ENCODE results near the gene RBMS3. TPM values are rescaled to one million over a fixed set of nuclear protein-coding genes. Genes with fewer than 3 reads are reported as not detected.
"Not testable (repeated sequence)": the region's sequence is repeated elsewhere in the genome, so short reads cannot be mapped to it uniquely, and the experiment has no call there.

Gene RBMS3
- total RNA-seq, 2 donors from 2014 or later, result 40.7 to 53.2 TPM

DNA sequence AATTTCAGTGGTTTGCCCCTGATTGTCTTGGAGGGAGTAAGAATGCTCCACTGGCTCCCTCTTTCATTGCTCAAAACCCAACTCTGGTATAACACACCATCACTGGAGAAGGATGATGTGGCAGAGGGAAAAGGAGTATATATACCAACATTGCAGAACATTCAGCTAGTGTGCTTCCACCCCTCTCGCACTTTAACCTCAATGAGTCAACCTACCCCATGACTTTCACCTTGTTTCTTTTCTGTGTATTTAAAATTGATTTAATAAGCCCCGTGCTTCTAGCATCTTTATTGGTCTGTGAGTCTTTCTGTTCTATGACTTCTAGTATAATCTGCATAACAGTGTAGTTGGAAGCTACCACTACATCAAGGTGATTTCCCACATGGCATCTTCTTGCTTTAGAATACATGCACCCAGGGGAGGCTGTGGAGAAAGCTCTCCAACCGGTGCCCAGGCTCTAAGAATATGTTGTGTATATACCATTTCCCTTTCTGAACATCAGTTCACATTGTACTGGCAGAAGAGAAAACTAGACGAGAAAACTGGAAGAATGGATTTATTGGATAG lies 730.4 kb downstream of the RBMS3 start:
- DNase-seq (no peak), ATAC-seq (no peak)
- intact Hi-C loops (cut with DNase I), result no loop called here

DNA sequence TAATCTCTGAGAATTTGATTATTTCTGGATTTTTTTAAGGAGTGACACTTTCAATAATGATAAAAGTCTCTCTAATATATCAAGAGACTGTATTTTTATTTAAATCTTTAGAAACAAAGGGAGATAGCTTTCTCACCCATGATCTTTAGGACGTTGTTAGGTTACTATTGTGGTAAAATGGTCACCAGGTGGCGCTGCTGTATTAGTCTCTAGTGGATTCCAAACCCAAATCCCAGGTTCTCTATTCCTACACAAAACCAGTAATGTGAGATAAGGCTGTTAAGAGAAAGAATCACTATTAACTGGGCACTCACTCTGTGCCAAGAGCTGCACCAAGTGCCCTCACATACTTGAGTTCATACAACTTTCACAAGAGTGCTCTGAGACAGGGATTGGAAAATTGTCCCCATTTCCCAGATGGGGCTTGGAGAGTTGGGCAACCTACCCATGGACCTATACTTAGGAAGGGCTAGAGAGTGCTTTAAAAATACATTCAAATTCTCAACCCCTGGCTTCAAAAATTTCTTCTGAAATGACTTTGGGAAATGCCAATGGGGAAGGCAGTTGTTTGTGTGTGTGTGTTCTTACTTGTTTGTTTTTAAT lies 732.2 kb downstream of the RBMS3 start:
- DNase-seq (peak; percentile 80), ATAC-seq (peak in 1 of 2 donors; percentile 72)
- intact Hi-C loops (cut with DNase I), result no loop called here

DNA sequence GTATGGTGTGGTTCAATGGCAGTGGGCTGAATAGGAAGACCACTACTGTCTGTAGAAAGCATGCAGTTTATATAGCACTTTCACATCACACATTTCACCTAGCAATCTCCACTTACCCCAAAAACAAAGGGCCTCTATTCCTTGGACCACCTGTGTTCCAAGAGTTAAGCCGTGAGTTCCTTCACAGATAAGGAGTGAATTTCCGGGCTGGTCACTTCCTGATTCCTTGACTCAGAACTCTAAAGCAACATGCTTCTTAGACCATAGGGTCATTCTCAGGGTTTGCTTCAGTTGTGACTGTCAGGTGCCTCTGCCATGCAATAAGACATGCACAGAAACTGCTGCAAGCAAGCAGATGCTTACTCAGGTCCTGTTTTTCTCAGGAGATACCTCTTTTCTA lies 737.0 kb downstream of the RBMS3 start:
- DNase-seq (no peak), ATAC-seq (no peak)
- intact Hi-C loops (cut with DNase I), result no loop called here

DNA sequence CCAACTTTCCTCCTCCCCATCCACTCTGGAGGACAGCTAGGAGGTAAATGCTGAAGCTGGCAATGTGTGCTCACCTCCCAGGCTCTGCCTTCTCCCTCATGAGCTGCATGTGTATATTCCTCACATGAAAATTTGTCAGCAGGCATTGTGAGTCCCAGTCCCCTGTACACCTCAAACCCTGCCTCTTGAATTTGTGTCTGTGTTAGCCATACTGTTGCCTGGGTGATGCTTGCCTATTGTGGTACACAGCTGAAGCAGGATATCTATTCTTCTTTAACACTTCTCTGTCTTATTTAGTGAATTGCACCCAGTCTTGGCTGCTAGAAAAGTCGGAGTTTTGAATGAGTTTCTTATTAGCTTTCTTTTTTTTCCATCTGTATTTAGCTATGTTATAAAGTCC lies 739.5 kb downstream of the RBMS3 start:
- intact Hi-C loops (cut with DNase I), result no loop called here
- DNase-seq, result no peak
- no peak for ATAC-seq

DNA sequence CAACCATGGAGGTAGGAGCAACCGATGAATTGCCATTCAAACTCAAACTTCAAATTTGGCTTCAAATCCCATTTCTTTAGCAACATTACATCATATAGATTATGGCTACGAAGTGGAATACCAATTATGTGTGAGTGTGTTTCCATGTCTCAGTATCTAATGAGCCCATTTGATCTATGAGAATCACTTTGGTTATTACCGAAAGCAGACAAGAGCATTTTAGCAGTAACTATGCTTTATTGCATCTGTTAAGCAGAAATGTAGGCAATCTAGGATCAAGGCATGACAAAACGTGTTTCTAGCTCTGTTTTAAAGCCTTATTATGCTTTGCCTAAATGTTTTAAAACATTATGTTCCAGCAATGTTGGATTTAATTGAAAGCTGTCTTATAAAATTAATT lies 743.6 kb downstream of the RBMS3 start:
- intact Hi-C loops (cut with DNase I), result no loop called here
- ATAC-seq (no peak), DNase-seq (no peak)

DNA sequence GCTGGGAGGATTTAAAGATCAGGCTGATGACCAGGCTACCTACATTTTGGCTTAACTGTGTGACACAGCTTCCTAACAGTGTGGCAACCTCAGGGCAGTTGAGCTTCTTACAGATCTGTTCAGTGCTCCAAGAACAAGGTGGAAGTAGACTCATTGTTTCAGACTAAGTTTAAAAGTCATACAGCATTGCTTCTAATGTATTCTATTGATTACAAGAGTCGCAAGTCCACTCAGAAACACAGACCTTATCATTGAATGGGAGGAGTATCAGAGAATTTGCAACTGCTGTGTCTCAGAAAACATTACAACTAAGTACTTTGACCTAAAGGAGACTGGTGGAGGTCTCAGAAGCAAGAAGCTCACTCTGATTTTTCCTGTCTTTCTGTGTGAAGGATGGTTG lies 746.0 kb downstream of the RBMS3 start:
- ATAC-seq (no peak), DNase-seq (no peak)
- intact Hi-C loops (cut with DNase I), result no loop called here

DNA sequence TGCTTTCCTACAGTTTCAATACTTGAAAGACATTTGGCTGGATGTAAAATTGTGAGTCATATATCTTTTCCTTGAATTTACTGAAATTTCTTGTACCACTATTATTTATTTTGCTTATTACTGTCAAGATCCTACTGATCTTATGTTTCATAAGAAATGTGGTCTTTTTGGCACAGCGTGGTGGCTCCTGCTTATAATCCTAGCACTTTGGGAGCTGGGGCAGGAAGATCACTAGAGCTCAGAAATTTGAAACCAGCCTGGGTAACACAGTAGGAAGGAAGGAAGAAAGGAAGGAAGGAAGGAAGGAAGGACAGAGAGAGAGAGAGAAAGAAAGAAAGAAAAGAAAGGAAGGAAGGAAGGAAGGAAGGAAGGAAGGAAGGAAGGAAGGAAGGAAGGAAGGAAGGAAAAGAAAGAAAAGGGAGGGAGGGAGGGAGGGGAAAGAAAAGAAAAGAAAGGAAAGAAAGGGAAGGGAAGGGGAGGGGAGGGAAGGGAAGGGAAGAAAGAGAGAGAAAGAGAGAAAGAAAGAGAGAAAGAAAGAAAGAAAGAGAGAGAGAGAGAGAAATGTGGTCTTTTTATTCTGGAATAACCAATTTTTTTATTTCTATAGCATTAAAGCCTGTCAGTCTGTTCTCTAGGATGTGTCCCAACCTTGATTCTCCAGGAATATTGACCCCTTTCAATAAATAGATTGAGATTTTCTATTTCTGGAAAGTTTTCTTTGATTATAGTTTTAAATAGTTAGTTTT lies 753.5 kb downstream of the RBMS3 start:
- intact Hi-C loops (cut with DNase I), result no loop called here
- ATAC-seq (no peak), DNase-seq (no peak)

DNA sequence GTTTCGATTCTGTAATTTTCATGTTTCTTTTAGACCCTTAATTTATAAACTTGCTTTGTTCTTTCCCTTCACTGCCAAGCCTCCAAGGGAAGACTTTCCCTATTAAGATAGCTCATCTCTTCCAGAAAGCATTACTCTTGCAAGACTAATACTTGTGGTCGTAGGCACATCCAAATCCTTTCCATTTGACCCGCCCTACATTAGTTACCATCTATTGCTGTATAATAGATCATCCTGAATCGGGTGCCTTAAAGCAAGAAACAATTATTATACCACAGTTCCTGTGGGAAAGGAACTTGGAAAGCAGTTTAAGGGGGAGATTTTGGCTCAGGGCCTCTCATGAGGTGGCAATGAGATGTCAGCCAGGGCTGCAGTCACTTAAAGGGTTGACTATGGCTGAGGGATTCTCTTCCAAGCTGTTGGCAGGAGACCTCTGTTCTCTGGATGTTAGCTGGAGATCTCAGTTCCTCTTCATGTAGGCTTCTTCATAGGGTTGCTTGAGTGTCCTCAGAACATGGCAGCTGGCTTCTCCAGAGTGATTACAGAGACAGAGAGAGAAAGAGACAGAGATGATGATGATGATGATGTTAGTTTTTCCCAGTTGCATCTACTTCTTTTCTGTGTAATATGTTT lies 755.2 kb downstream of the RBMS3 start:
- ATAC-seq (no peak), DNase-seq (no peak)
- intact Hi-C loops (cut with DNase I), result no loop called here

DNA sequence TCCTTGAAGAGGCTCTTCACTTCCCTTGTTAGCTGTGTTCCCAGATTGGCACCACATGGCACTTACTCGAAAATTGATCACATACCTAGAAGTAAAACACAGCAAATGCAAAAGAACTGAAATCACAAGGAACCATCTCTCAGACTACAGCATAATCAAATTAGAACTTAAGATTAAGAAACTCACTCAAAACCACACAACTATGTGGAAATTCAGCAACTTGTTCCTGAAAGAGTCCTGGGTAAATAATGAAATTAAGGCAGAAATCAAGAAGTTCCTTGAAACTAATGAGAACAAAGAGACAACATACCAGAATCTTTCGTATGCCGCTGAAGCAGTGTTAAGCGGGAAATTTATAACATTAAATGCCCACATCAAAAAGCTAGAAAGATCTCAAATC lies 759.3 kb downstream of the RBMS3 start:
- intact Hi-C loops (cut with DNase I), result loop anchor here in 1 of 2 donors (5.0 kb wide), 2 partner anchors 652 to 712 kb away; no protein-coding TSS in a partner anchor

DNA sequence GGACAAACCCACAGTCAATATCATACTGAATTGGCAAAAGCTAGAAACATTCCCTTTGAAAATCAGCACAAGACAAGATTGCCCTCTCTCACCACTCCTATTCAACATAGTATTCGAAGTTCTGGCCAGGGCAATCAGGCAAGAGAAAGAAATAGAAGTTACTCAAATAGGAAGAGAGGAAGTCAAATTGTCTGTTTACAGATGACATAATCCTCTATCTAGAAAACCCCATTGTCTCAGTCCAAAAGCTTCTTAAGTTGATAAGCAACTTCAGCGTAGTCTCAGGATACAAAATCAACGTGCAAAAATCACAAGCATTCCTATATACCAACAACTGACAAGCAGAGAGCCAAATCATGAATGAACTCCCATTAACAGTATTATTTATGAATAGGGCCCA lies 760.6 kb downstream of the RBMS3 start:
- intact Hi-C loops (cut with DNase I), result loop anchor here in 1 of 2 donors (5.0 kb wide), 2 partner anchors 651 to 711 kb away; no protein-coding TSS in a partner anchor

More for the DNA sequence above, 759.3 kb downstream of the RBMS3 start:
- DNase-seq (no peak), ATAC-seq (no peak)

DNA sequence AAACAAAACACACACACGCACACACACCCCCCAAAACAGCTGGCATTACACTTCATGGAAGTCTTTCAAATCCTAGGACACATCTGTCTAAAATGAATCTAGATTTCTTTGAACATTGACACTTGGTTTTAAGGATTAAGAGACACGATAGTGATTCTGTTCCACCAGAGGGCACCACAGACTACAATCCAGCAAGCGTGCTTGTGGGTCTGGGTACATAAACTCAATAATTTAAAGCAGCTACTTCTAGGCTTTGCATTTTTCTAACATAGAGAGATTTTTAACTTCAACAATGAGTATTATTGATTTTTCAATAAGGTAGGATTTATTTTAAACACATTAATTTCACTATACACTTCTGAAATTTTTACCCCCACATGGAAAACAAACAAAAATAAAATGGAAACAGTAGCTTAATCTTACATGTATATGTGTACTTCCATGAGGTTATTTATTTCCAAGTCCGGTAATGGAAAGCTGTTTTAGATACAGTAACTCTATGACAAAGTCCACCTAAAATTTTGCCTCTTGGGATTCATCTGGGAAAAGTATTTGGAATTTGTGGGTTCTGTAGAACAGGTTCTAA lies 761.5 kb downstream of the RBMS3 start:
- intact Hi-C loops (cut with DNase I), result loop anchor here in 1 of 2 donors (1.0 to 5.0 kb wide), 3 partner anchors 157 to 710 kb away; no protein-coding TSS in a partner anchor
- ATAC-seq, result peak; percentile 70 to 75
- DNase-seq, result peak; percentile 63

More for the DNA sequence above, 760.6 kb downstream of the RBMS3 start:
- not testable (repeated sequence) for DNase-seq, ATAC-seq

DNA sequence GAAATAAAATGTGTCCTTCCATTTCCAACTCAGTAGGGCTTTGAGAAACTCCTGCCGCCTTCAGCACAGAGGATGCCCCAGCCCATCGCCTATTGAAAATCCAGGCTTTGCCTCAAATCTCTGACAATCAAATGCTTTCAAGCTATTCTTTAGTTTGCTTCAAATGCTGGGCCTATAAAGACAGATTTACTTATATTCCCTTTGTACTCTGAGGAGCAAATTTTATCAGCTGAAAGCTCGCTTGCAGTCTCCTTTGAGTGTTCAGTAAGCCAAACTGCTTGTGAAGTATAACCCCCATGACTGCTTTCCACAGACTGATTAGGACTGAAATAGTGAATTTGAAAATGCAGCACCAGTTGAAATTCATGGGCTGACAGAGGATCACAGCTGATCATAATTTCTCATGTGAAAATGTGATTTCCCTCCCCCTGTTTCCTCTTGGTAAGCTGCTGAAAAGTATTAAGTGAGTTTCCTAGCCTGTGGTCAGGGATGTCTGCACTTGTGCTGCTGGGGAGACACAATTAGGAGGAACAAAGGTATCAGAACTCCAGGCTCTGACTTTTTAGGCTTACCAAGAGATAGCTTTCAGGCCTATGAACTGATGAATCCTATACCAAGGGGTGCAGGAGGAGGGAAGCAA lies 762.2 kb downstream of the RBMS3 start:
- DNase-seq (no peak), ATAC-seq (no peak)
- intact Hi-C loops (cut with DNase I), result loop anchor here in 1 of 2 donors (1.0 to 5.0 kb wide), 3 partner anchors 156 to 709 kb away; no protein-coding TSS in a partner anchor

DNA sequence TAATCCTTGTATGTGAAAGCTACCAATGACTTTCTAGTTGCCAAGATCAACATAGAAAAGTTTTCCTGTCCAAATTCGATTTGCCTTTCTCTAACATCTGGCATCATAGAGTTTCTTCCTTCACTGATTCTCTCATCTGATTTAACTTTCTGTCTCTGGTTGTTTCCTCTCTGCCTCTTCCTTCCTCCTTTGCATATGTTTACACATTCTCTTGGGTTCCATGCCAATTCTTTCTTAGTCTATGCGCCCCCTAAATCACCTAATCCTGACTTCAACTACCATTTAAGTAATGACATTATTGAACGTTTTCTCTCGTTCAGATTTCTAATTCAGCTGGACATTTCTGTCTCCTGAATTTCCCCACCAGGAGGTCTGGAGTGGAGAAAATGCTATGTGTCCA lies 763.6 kb downstream of the RBMS3 start:
- intact Hi-C loops (cut with DNase I), result loop anchor here in 1 of 2 donors (5.0 kb wide), 2 partner anchors 648 to 708 kb away; no protein-coding TSS in a partner anchor
- DNase-seq (no peak), ATAC-seq (no peak)

DNA sequence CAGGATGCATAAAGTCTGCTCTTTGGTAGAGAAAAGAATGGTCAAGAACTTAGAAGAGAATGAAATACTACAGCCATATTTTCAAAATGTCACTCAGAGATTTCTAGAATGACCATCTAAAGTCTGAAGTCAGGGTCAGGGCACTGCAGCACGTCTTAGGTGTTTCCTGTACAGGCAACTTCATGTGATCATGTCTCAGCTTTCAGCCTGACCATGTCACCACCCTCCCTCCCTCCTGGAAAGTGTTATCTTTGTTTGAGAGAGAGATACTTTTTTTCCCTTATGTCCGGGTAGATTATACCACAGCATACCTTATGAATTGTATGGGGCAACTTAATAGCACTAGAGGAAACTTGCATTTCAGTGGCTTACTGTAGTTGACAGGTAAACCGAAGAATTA lies 767.6 kb downstream of the RBMS3 start:
- intact Hi-C loops (cut with DNase I), result no loop called here

DNA sequence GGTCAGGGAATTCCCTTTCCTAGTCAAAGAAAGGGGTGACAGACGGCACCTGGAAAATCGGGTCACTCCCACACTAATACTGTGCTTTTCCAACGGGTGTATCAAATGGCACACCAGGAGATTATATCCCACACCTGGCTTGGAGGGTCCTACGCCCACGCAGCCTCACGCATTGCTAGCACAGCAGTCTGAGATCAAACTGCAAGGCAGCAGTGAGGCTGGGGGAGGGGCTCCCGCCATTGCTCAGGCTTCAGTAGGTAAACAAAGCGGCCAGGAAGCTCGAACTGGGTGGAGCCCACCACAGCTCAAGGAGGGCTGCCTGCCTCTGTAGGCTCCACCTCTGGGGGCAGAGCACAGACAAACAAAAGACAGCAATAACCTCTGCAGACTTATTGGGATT lies 769.2 kb downstream of the RBMS3 start:
- DNase-seq; ATAC-seq; intact Hi-C loops (cut with DNase I): not testable (repeated sequence)

More for the DNA sequence above, 767.6 kb downstream of the RBMS3 start:
- DNase-seq (no peak), ATAC-seq (no peak)

DNA sequence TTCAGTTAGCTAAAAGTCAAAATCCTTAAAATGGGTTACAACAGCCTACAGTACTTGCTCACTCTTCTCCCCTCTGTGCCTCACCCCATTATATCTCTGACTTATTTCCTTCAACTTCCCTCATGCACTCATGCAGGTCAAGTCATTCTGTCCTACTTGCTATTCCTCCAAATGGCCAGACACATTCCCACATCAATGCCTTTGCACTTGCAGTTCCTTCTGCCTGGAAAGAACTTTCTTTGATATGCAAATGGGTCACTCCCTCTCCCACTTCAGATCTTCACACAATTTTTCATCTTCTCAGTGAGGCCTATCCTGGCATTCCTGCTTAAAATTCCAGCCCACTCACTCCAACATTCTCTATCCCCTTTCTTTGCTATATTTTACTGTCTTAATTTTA lies 778.4 kb downstream of the RBMS3 start:
- DNase-seq (no peak), ATAC-seq (no peak)
- intact Hi-C loops (cut with DNase I), result no loop called here

Data from left cardiac atrium (tissue), 4 donors.